Measurements from ENCODE around the gene UQCRHL. TPM values are rescaled to one million over a fixed set of nuclear protein-coding genes. Genes with fewer than 3 reads are reported as not detected.
A peak's percentile ranks its signal among the peaks of the same experiment; 100 is the strongest.

Gene UQCRHL
- total and polyA plus RNA-seq, 2 of the 8 experiments (the other 6 are each of a cell fraction or from before 2014, with no cell fraction given) = 3.7 to 3.9 TPM

- H2AK5ac ChIP-seq (ENCODE audit: low read depth, low read length) = peak overlapping the region; percentile 68; the same call in 1 of the 2 replicates
- H3K9ac ChIP-seq (replicated peaks in 1 of 4; ENCODE audit: extremely low read depth in 1 of 4, low read depth in 3 of 4, low read length in 3 of 4) = peak overlapping the region; percentile 92 to 96 (median 94)
- DNase-seq (ENCODE audit: low read depth in 1 of 2, low spot score in 2 of 2) (no peak), FAIRE-seq (no peak)
- H2BK12ac ChIP-seq (ENCODE audit: low read depth, low read length) = peak overlapping the region; percentile 98
- H4K91ac ChIP-seq (replicated peaks; ENCODE audit: insufficient read length, low read length) = peak overlapping the region; percentile 100
- H3K4ac ChIP-seq (replicated peaks; ENCODE audit: insufficient read length, low read depth, low read length) = peak overlapping the region; percentile 100
- H3K4me3 ChIP-seq (ENCODE audit: extremely low read depth in 1 of 4, insufficient read depth in 2 of 4, low read depth in 3 of 4, low read length in 4 of 4) = peak overlapping the region; percentile 68 to 80 (median 71)
- peaks cover 10% of the 10 kb centered on the region for H3K23me2 ChIP-seq (ENCODE audit: low read depth, low read length)
- 2% methylated on average over 37 of the region's 37 CpGs; no CpG with 5 or more reads in 1 of the 2 experiments for WGBS, 2 experiments (ENCODE audit: extremely low coverage in 1 of 2, insufficient coverage in 1 of 2, insufficient read length in 1 of 2, insufficient replicate concordance in 2 of 2, low coverage in 1 of 2, low lambda C conversion rate in 2 of 2, missing lambda C conversion rate in 1 of 2)
- H4K20me1 ChIP-seq (replicated peaks in 1 of 2; ENCODE audit: control insufficient read depth in 1 of 2, insufficient read depth in 2 of 2, low read length in 2 of 2) = no peaks in the 10 kb centered on the region
- H3K14ac ChIP-seq (ENCODE audit: insufficient read length) = peak overlapping the region; percentile 98
- no peaks in the 10 kb centered on the region for H3K27me3 ChIP-seq (replicated peaks in 1 of 4; ENCODE audit: control insufficient read depth in 3 of 4, extremely low read depth in 1 of 4, insufficient read depth in 3 of 4, low read length in 3 of 4)
- peak overlapping the region; percentile 19; the same call in 1 of the 2 replicates for H2BK15ac ChIP-seq (ENCODE audit: low read length)
- H3K4me1 ChIP-seq (replicated peaks in 1 of 4; ENCODE audit: control insufficient read depth in 3 of 4, insufficient read depth in 4 of 4, low read length in 3 of 4) = peaks cover 0 to 14% (median under 1%) of the 10 kb centered on the region in 4 experiments; a peak in 4 of 7 replicates
- no peak overlapping the region for H3K23ac ChIP-seq (ENCODE audit: insufficient read length)
- H3K79me2 ChIP-seq (ENCODE audit: control insufficient read depth in 1 of 2, insufficient read depth in 2 of 2, low read length in 2 of 2) = no peaks in the 10 kb centered on the region
- H3K36me3 ChIP-seq (ENCODE audit: control insufficient read depth in 2 of 4, insufficient read depth in 4 of 4, low read length in 3 of 4) = no peaks in the 10 kb centered on the region
- H4K8ac ChIP-seq (ENCODE audit: extremely low read depth, insufficient read depth, low read length) = peak overlapping the region; percentile 100
- H3K4me2 ChIP-seq (ENCODE audit: insufficient read depth in 1 of 2, low read depth in 2 of 2, low read length in 2 of 2) = peak overlapping the region; percentile 79 to 94
- H3K27ac ChIP-seq (ENCODE audit: low read depth, low read length) = peak overlapping the region; percentile 98
- POLR2A ChIA-PET (ENCODE audit: partially characterized antibody) = interaction anchor here (1.0 to 5.2 kb wide), 7 partner anchors 13 to 51 kb away, joined by 4 to 87 read pairs (median 11); partner anchors contain the start of gene SPEN
- no peak overlapping the region for H2BK20ac ChIP-seq (ENCODE audit: low read length)
- peak overlapping the region; percentile 97 for H3K56ac ChIP-seq (replicated peaks; ENCODE audit: insufficient read length, low read depth, low read length)
- H3K9me3 ChIP-seq (ENCODE audit: insufficient read depth in 2 of 2, low read depth in 1 of 2, low read length in 1 of 2) = no peaks in the 10 kb centered on the region
- peak overlapping the region; percentile 99 for H4K5ac ChIP-seq (ENCODE audit: insufficient read length, low read depth, low read length)
- H3K79me1 ChIP-seq (ENCODE audit: low read depth, low read length) = 0 out of 2 replicates have a peak, but pooled peaks cover 3% of the 10 kb centered on the region
- H3K18ac ChIP-seq (ENCODE audit: extremely low read depth, low read length) = peak overlapping the region; percentile 99
- H2AFZ ChIP-seq (ENCODE audit: low read length) = no peak overlapping the region
- H2BK120ac ChIP-seq (replicated peaks; ENCODE audit: low read depth, low read length) = peak overlapping the region; percentile 88
- CTCF ChIA-PET (ENCODE audit: partially characterized antibody) = interaction anchor here (0.6 kb wide), 1 partner anchor 121 kb away, joined by 3 read pairs; no protein-coding TSS in a partner anchor
- H2BK5ac ChIP-seq (ENCODE audit: low read depth, low read length) = peak overlapping the region; percentile 98
- TF ChIP-seq SIRT6 (IDR thresholded peaks at IDR 0.05; ENCODE audit: low read length) (no peak), CBX8 (IDR thresholded peaks at IDR 0.05; ENCODE audit: borderline replicate concordance, low read depth, low read length) (no peak), GABPA (IDR thresholded peaks at IDR 0.05; ENCODE audit: borderline replicate concordance, insufficient read depth, low read length) (no peak), TAF1 (IDR thresholded peaks at IDR 0.05; ENCODE audit: low read depth, low read length) (no peak; the same call in 1 of the 2 replicates), MAX (IDR thresholded peaks at IDR 0.05) (no peak), POLR2A (IDR thresholded peaks at IDR 0.05; ENCODE audit: control extremely low read depth in 1 of 2, low read depth in 2 of 2, low read length in 2 of 2) (peak in 1 of 2 experiments; percentile 6; a peak in 1 of 3 replicates), HDAC6 (IDR thresholded peaks at IDR 0.05; ENCODE audit: low read depth, low read length) (no peak), TAF7 (optimal IDR thresholded peaks at IDR 0.05; ENCODE audit: borderline replicate concordance, low read depth, low read length) (no peak), JUN (IDR thresholded peaks at IDR 0.05; ENCODE audit: low read depth, low read length) (no peak), SIX5 (IDR thresholded peaks at IDR 0.05; ENCODE audit: low read depth, low read length) (no peak), POLR2AphosphoS5 (IDR thresholded peaks at IDR 0.05; ENCODE audit: low read depth, low read length) (no peak; the same call in 1 of the 2 replicates), PHF8 (conservative IDR thresholded peaks at IDR 0.05; ENCODE audit: low read depth, low read length) (peak; percentile 18; the same call in 1 of the 2 replicates), TBP (IDR thresholded peaks at IDR 0.05; ENCODE audit: low read depth, low read length) (0 out of 2 replicates have a peak, but pooled peaks have one; percentile 1)
Observed at GRCh38 chr1:15835205-15835740, 27.8 kb upstream of the UQCRHL start.

All from H1 (cell line).